ENCODE measurements around the gene TNFRSF19. TPM values are rescaled to one million over a fixed set of nuclear protein-coding genes. Genes with fewer than 3 reads are reported as not detected.

Gene TNFRSF19
- total and polyA plus RNA-seq, 2 donors from 2014 or later, result 10.1 to 14.7 TPM

GRCh38 chr13:23575632-23576031 lies 5.4 kb downstream of the TNFRSF19 start:
- Histone ChIP-seq H3K4me3 (ENCODE audit: low read length in 3 of 3) (no peak overlapping the region), H3K27me3 (ENCODE audit: control insufficient read depth, insufficient read depth, low read length) (no peaks in the 10 kb centered on the region), H3K27ac (ENCODE audit: low read depth in 2 of 2, low read length in 2 of 2) (no peak overlapping the region), H3K36me3 (ENCODE audit: control insufficient read depth in 2 of 3, insufficient read depth in 3 of 3, low read length in 3 of 3) (no peaks in the 10 kb centered on the region), H3K9me3 (ENCODE audit: control insufficient read depth in 2 of 3, insufficient read depth in 1 of 3, low read length in 3 of 3) (no peaks in the 10 kb centered on the region), H3K9ac (ENCODE audit: low read length in 3 of 3) (no peak overlapping the region), H3K4me1 (ENCODE audit: control insufficient read depth in 2 of 3, insufficient read depth in 2 of 3, low read depth in 1 of 3, low read length in 3 of 3) (peaks cover 0 to 3% (median 2%) of the 10 kb centered on the region in 3 donors)
- intact Hi-C loops (cut with DNase I), result no loop called here
- DNase-seq, result no peak
- no peak for TF ChIP-seq CTCF (IDR thresholded peaks at IDR 0.05; ENCODE audit: borderline replicate concordance, extremely low read depth, insufficient read depth)
- no peak for FAIRE-seq

GRCh38 chr13:23578411-23579071 lies 8.3 kb downstream of the TNFRSF19 start:
- intact Hi-C loops (cut with DNase I), result no loop called here
- TF ChIP-seq CTCF (IDR thresholded peaks at IDR 0.05; ENCODE audit: borderline replicate concordance, extremely low read depth, insufficient read depth), result peak; percentile 54
- peak overlapping the region; percentile 13 to 81 for H3K27ac ChIP-seq (ENCODE audit: low read depth in 2 of 2, low read length in 2 of 2)
- peak overlapping the region in 2 of 3 donors; percentile 31 to 67 for H3K9ac ChIP-seq (ENCODE audit: low read length in 3 of 3)
- peak overlapping the region; percentile 79 to 85 (median 81) for H3K4me3 ChIP-seq (ENCODE audit: low read length in 3 of 3)
- peaks cover 0 to 2% (median 0%) of the 10 kb centered on the region in 3 donors for H3K4me1 ChIP-seq (ENCODE audit: control insufficient read depth in 2 of 3, insufficient read depth in 2 of 3, low read depth in 1 of 3, low read length in 3 of 3)
- H3K36me3 ChIP-seq (ENCODE audit: control insufficient read depth in 2 of 3, insufficient read depth in 3 of 3, low read length in 3 of 3), result no peaks in the 10 kb centered on the region
- peak; percentile 77 to 93 (median 86) for DNase-seq
- H3K27me3 ChIP-seq (ENCODE audit: control insufficient read depth, insufficient read depth, low read length), result no peaks in the 10 kb centered on the region
- no peaks in the 10 kb centered on the region for H3K9me3 ChIP-seq (ENCODE audit: control insufficient read depth in 2 of 3, insufficient read depth in 1 of 3, low read length in 3 of 3)
- FAIRE-seq, result no peak

- peaks cover 0 to 2% (median 0%) of the 10 kb centered on the region in 3 donors for H3K4me1 ChIP-seq (ENCODE audit: control insufficient read depth in 2 of 3, insufficient read depth in 2 of 3, low read depth in 1 of 3, low read length in 3 of 3)
- intact Hi-C loops (cut with DNase I), result no loop called here
- peak overlapping the region; percentile 31 to 67 (median 39) for H3K9ac ChIP-seq (ENCODE audit: low read length in 3 of 3)
- DNase-seq (peak; percentile 95 to 97 (median 96)), FAIRE-seq (no peak)
- H3K27ac ChIP-seq (ENCODE audit: low read depth in 2 of 2, low read length in 2 of 2), result peak overlapping the region; percentile 13 to 81
- no peaks in the 10 kb centered on the region for H3K27me3 ChIP-seq (ENCODE audit: control insufficient read depth, insufficient read depth, low read length)
- H3K36me3 ChIP-seq (ENCODE audit: control insufficient read depth in 2 of 3, insufficient read depth in 3 of 3, low read length in 3 of 3), result no peaks in the 10 kb centered on the region
- H3K9me3 ChIP-seq (ENCODE audit: control insufficient read depth in 2 of 3, insufficient read depth in 1 of 3, low read length in 3 of 3), result no peaks in the 10 kb centered on the region
- peak overlapping the region; percentile 79 to 85 (median 81) for H3K4me3 ChIP-seq (ENCODE audit: low read length in 3 of 3)
- TF ChIP-seq CTCF (IDR thresholded peaks at IDR 0.05; ENCODE audit: borderline replicate concordance, extremely low read depth, insufficient read depth), result no peak
These were observed 9.1 kb downstream of the TNFRSF19 start for GRCh38 chr13:23579072-23579895.

All from kidney (tissue), 14 donors.